Hematopoietic multipotent progenitor cell treated with erythropoietin and hydrocortisone succinate and interleukin-3 and kit ligand, for 8 days (in vitro differentiated cells): ENCODE data around the gene SLPI.
A peak's percentile ranks its signal among the peaks of the same experiment; 100 is the strongest.

Experiments used
- DNase-seq: peaks from one replicate; pipeline ENCODE4 v3.0.0-alpha.2; 2015

The SLPI gene

GRCh38 chr20:45211569-45212474 lies 42.5 kb downstream of the SLPI start:
- no peak for DNase-seq

GRCh38 chr20:45209924-45210323 lies 44.4 kb downstream of the SLPI start:
- DNase-seq, result no peak

- DNase-seq, result peak; percentile 29
Measured at GRCh38 chr20:45206725-45207124, 47.6 kb downstream of the SLPI start, which contains the start of gene SEMG1. SEMG1 (plus strand) TSS chr20:45207033; CDS start chr20:45207054, 21 bp downstream.
